ENCODE results near the gene L3MBTL4.

L3MBTL4 gene

DNA sequence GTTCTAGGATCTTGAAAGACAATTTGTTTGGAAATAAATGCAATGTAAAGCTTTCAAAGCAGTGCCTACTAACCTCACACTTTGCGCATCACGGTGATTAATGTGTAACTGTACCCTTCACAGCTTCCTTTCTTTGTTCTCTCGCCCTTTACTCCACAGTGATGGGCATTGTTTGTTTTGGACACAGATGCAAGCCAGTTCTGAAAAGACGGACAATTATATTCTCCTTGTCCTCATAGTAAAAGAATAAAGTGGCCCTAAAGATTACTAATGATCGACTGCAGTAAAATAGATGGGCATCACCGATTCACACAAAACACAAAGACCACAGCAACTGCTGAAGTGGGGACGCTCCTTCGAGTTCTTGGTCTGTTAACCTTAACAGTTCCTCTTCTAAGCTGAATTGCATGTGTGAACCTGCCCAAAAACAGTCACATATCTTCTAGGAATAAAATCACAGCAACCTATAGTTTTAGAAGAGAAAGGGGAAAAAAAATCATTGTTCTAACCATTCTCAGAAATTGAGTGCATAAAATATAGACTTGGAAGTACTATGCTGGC, 7.7 kb downstream of the L3MBTL4 start:
- no peak for DNase-seq (ENCODE audit: low read depth)
- no peak overlapping the region for H3K4me3 ChIP-seq (replicated peaks; ENCODE audit: low read depth, low read length)
- TF ChIP-seq CTCF (IDR thresholded peaks at IDR 0.05; ENCODE audit: low read length, missing control alignments): no peak

- DNase-seq (ENCODE audit: low read depth): peak; percentile 14
- no peak overlapping the region for H3K4me3 ChIP-seq (replicated peaks; ENCODE audit: low read depth, low read length)
- TF ChIP-seq CTCF (IDR thresholded peaks at IDR 0.05; ENCODE audit: low read length, missing control alignments): no peak
These were observed 8.4 kb downstream of the L3MBTL4 start for GRCh38 chr18:6406075-6406909.

DNA sequence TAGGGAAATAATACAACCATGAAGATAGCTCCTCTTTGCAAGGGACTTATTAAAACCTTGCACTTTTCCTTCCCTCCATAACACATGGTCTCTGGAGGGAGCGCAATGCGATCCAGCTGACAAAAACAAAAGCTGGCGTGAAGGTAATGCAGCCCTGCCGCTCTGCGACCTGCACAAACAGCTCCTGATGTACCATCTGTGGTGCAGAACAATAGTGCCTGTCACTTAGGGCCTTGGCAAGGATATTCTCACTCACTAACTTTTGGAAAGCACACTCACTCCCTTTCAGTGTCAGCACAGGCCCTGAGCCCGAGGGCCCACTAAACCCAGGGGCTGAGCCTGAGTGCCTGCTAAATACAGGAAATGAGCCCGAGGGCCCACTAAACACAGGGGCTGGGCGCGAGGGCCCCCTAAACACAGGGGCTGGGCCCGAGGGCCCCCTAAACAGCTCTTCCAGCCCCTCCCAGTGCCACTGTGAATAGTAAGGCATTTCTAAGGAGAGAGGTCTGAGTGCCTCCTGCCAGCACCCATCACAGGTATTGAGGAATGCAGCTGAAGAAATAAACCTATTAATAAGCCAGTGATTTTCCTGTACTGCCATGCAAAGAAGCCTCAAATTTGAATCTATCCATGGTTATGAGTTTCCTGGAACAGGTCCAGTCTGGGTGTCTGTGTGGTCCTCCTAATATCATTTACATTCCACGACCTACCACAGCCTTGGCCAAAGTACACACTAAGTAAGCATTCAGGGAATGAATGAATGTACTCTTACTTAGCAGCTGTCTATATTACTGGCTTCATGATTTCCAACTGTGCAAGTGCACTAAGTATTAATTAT, 9.3 kb downstream of the L3MBTL4 start:
- DNase-seq (ENCODE audit: low read depth): no peak
- H3K4me3 ChIP-seq (replicated peaks; ENCODE audit: low read depth, low read length): no peak overlapping the region
- no peak for TF ChIP-seq CTCF (IDR thresholded peaks at IDR 0.05; ENCODE audit: low read length, missing control alignments)

- DNase-seq (ENCODE audit: low read depth): no peak
- no peak overlapping the region for H3K4me3 ChIP-seq (replicated peaks; ENCODE audit: low read depth, low read length)
- no peak for TF ChIP-seq CTCF (IDR thresholded peaks at IDR 0.05; ENCODE audit: low read length, missing control alignments)
These were observed 9.9 kb downstream of the L3MBTL4 start for GRCh38 chr18:6404834-6405233.

DNA sequence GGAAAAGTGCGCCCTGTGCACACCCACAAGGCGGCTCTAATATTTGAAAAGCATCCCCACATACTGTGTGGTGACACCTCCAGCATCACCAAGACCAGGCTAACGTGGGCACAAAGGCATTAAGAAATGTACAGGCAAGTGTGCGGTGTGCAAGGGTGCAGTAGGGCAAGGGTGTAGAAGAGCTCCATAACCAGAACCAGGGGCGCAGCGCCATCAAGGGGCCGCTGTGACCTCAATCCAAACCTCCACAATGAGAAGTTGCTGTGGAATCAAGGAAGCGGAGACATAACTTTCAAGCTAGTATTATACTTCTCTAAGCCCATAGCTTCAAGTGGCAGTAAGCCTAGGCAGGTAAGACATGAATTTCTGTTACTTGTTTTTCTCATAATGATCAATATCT, 13.0 kb downstream of the L3MBTL4 start:
- no peak for DNase-seq (ENCODE audit: low read depth)
- TF ChIP-seq CTCF (IDR thresholded peaks at IDR 0.05; ENCODE audit: low read length, missing control alignments): no peak
- no peak overlapping the region for H3K4me3 ChIP-seq (replicated peaks; ENCODE audit: low read depth, low read length)

- H3K4me3 ChIP-seq (replicated peaks; ENCODE audit: low read depth, low read length): no peak overlapping the region
- no peak for TF ChIP-seq CTCF (IDR thresholded peaks at IDR 0.05; ENCODE audit: low read length, missing control alignments)
- no peak for DNase-seq (ENCODE audit: low read depth)
These were observed 14.9 kb downstream of the L3MBTL4 start for GRCh38 chr18:6399776-6400175.
